Neural crest cell (in vitro differentiated cells): Measurements from ENCODE around the gene DYNC2H1. TPM values are rescaled to one million over a fixed set of nuclear protein-coding genes. Genes with fewer than 3 reads are reported as not detected.

Source experiments
- DNase-seq: peaks from one replicate; pipeline ENCODE4 v3.0.0; 2021; ENCODE audit warnings: low read depth, mixed read lengths, low spot score
- H3K27ac Mint-ChIP-seq: one replicate; pipeline ENCODE4 v1.8.0; 2021; ENCODE audit warnings: mild to moderate bottlenecking, mixed read lengths; ENCODE audit not compliant: unreplicated experiment
- H3K27me3 Mint-ChIP-seq: 2 replicates; pipeline ENCODE4 v1.8.0; 2021; ENCODE audit warnings: low read depth, mild to moderate bottlenecking, mixed read lengths
- H3K36me3 Mint-ChIP-seq: 2 replicates; pipeline ENCODE4 v1.8.0; 2021; ENCODE audit warnings: low read depth, mild to moderate bottlenecking, mixed read lengths
- H3K4me1 Mint-ChIP-seq: 2 replicates; pipeline ENCODE4 v1.8.0; 2021; ENCODE audit warnings: mixed read lengths
- H3K4me3 Mint-ChIP-seq: one replicate; pipeline ENCODE4 v1.8.0; 2021; ENCODE audit warnings: mild to moderate bottlenecking, mixed read lengths
- H3K9me3 Mint-ChIP-seq: 2 replicates; pipeline ENCODE4 v1.8.0; 2021; ENCODE audit warnings: mixed read lengths
- total RNA-seq: library from RNA; stranded (reverse); gene quantifications from 2 replicates; pipeline ENCODE4 v1.2.1, GENCODE V29; 2021
- TF ChIP-seq, protein P1 (sequence below): fragments of 200-600 bp; sonication (generic); conservative IDR thresholded peaks from 2 replicates; pipeline ENCODE4 v1.5.0; 2021; ENCODE audit warnings: antibody characterized with exemption, mild to moderate bottlenecking

The DYNC2H1 gene
- total RNA-seq, 1 donor from 2014 or later: 20.4 TPM

DNA sequence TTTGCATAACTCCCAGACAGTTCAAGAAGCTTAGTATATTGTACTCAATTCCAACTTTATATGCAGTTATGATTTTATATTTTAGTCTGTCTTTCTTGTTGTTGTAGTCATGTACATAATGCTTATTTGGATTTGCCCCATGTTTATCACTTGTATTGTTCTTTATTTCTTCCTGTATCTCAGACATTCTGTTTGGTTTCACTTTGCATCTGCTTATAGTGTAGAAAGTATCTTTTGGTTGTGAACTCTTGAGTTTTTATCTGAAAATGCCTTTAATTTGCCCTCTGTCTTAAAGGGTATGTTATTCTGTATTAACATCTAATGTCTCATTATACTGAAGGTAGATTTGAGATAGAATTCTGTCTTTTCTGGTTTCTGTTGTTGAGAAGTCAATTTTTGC lies 275.4 kb downstream of the DYNC2H1 start:
- Mint-ChIP-seq H3K4me3 (no peak overlapping the region), H3K9me3 (no peaks in the 10 kb centered on the region), H3K36me3 (peaks cover 4% of the 10 kb centered on the region), H3K4me1 (no peaks in the 10 kb centered on the region), H3K27ac (no peak overlapping the region), H3K27me3 (no peaks in the 10 kb centered on the region)
- TF ChIP-seq, protein P1, sequence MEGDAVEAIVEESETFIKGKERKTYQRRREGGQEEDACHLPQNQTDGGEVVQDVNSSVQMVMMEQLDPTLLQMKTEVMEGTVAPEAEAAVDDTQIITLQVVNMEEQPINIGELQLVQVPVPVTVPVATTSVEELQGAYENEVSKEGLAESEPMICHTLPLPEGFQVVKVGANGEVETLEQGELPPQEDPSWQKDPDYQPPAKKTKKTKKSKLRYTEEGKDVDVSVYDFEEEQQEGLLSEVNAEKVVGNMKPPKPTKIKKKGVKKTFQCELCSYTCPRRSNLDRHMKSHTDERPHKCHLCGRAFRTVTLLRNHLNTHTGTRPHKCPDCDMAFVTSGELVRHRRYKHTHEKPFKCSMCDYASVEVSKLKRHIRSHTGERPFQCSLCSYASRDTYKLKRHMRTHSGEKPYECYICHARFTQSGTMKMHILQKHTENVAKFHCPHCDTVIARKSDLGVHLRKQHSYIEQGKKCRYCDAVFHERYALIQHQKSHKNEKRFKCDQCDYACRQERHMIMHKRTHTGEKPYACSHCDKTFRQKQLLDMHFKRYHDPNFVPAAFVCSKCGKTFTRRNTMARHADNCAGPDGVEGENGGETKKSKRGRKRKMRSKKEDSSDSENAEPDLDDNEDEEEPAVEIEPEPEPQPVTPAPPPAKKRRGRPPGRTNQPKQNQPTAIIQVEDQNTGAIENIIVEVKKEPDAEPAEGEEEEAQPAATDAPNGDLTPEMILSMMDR: no peak
- DNase-seq: no peak

- Mint-ChIP-seq H3K36me3 (peaks cover 14% of the 10 kb centered on the region), H3K27ac (no peak overlapping the region), H3K9me3 (peaks cover 3% of the 10 kb centered on the region), H3K4me3 (no peak overlapping the region), H3K27me3 (no peaks in the 10 kb centered on the region), H3K4me1 (no peaks in the 10 kb centered on the region)
- TF ChIP-seq, protein P1: no peak
- no peak for DNase-seq
These were observed 286.4 kb downstream of the DYNC2H1 start for GRCh38 chr11:103395612-103396011.

- no peak for DNase-seq
- Mint-ChIP-seq H3K27me3 (no peaks in the 10 kb centered on the region), H3K9me3 (peaks cover 3% of the 10 kb centered on the region), H3K27ac (no peak overlapping the region), H3K4me3 (no peak overlapping the region), H3K36me3 (peaks cover 14% of the 10 kb centered on the region), H3K4me1 (no peaks in the 10 kb centered on the region)
- TF ChIP-seq, protein P1: no peak
These were observed 287.0 kb downstream of the DYNC2H1 start for GRCh38 chr11:103396237-103396636.

GRCh38 chr11:103397369-103397768 lies 288.1 kb downstream of the DYNC2H1 start:
- Mint-ChIP-seq H3K4me3 (no peak overlapping the region), H3K36me3 (peaks cover 20% of the 10 kb centered on the region), H3K9me3 (peaks cover 5% of the 10 kb centered on the region), H3K4me1 (no peaks in the 10 kb centered on the region), H3K27me3 (no peaks in the 10 kb centered on the region), H3K27ac (no peak overlapping the region)
- TF ChIP-seq, protein P1: no peak
- DNase-seq: no peak

DNA sequence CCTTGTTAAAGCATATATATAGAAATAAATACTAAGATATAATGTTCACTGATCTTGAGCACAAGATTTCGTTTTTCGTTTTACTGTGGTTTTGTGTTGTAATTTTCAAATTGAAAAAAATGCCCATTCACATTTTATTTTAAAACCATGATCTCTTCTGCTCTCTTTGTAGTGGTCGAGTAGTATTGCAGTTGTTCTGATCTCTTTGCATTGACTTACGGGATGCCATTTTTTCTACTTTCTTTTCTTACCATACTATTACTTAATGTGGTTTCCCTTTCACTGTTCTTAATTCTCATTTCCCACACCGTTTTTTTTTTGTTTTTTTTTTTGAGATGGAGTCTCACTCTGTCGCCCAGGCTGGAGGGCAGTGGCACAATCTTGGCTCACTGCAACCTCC lies 289.6 kb downstream of the DYNC2H1 start:
- H3K36me3 Mint-ChIP-seq: peaks cover 17% of the 10 kb centered on the region
- TF ChIP-seq, protein P1: no peak
- DNase-seq: no peak
- H3K27ac Mint-ChIP-seq: no peak overlapping the region
- no peak overlapping the region for H3K4me3 Mint-ChIP-seq
- peaks cover 4% of the 10 kb centered on the region for H3K9me3 Mint-ChIP-seq
- no peaks in the 10 kb centered on the region for H3K27me3 Mint-ChIP-seq
- H3K4me1 Mint-ChIP-seq: no peaks in the 10 kb centered on the region

- Mint-ChIP-seq H3K4me3 (no peak overlapping the region), H3K4me1 (no peaks in the 10 kb centered on the region), H3K27me3 (no peaks in the 10 kb centered on the region), H3K36me3 (peaks cover 8% of the 10 kb centered on the region), H3K9me3 (peaks cover 4% of the 10 kb centered on the region), H3K27ac (no peak overlapping the region)
- no peak for DNase-seq
- TF ChIP-seq, protein P1: no peak
These were observed 297.1 kb downstream of the DYNC2H1 start for GRCh38 chr11:103406357-103406756.
